Measurements from ENCODE around the gene ZNF236.
"Not testable (repeated sequence)": the region's sequence is repeated elsewhere in the genome, so short reads cannot be mapped to it uniquely, and the experiment has no call there.

The ZNF236 gene

GRCh38 chr18:77012806-77013541 lies 190.6 kb downstream of the ZNF236 start:
- DNase-seq: no peak

- DNase-seq: no peak
Observed at GRCh38 chr18:77013811-77014521, 191.6 kb downstream of the ZNF236 start.

GRCh38 chr18:77014538-77014937 lies 192.2 kb downstream of the ZNF236 start:
- DNase-seq: no peak

GRCh38 chr18:77015169-77015568 lies 192.8 kb downstream of the ZNF236 start:
- no peak for DNase-seq

- DNase-seq: no peak
Observed at GRCh38 chr18:77015771-77016710, 193.7 kb downstream of the ZNF236 start.

GRCh38 chr18:77016936-77017335 lies 194.6 kb downstream of the ZNF236 start:
- no peak for DNase-seq

GRCh38 chr18:77017355-77017754 lies 195.0 kb downstream of the ZNF236 start:
- no peak for DNase-seq

- not testable (repeated sequence) for DNase-seq
Observed at GRCh38 chr18:77018650-77019049, 196.3 kb downstream of the ZNF236 start.

GRCh38 chr18:77019641-77020040 lies 197.3 kb downstream of the ZNF236 start:
- no peak for DNase-seq
